Right lobe of liver (tissue), 4 donors: ENCODE measurements around the gene ZNF609.

Experiments used
- CTCF ChIP-seq, 4 donors: fragments of 200-600 bp in 3 of 4; fragments of 450-650 bp in 1 of 4; IDR thresholded peaks; one replicate each; pipeline versions ENCODE4 v1.5.1 to v1.8.0; 2016 to 2022; ENCODE audit warnings: antibody characterized with exemption in 4 of 4, mild to moderate bottlenecking in 2 of 4
- POLR2A ChIP-seq: fragments of 450-650 bp; IDR thresholded peaks from one replicate; pipeline ENCODE4 v1.6.1; 2017; ENCODE audit warnings: antibody characterized with exemption, mild to moderate bottlenecking
- donor health status: DM: no; HTN: no; CAD: no.
- donor health status: DM: no; HTN: no; CAD: no.
- donor health status: DM: no; HTN: yes; CAD: no.

GRCh38 chr15:64636556-64636955 lies 176.2 kb downstream of the ZNF609 start:
- TF ChIP-seq CTCF (IDR thresholded peaks at IDR 0.05) (no peak), POLR2A (no peak)
